HG03457 (cell line): ENCODE data around the gene PLAAT2.
"Not testable (repeated sequence)": the region's sequence is repeated elsewhere in the genome, so short reads cannot be mapped to it uniquely, and the experiment has no call there.

Experiments
- ATAC-seq: cut with Tn5 transposase; IDR thresholded peaks from one replicate; pipeline ENCODE4 v1.9.1; 2021; ENCODE audit warnings: moderate number of reproducible peaks; ENCODE audit not compliant: unreplicated experiment

PLAAT2 gene

GRCh38 chr11:63563201-63564055 is at the start of gene PLAAT2:
Gene PLAAT2, minus strand, starts transcription at chr11:63563379. Its CDS starts 55 bp downstream, at chr11:63563324.
- no peak for ATAC-seq

- no peak for ATAC-seq
Measured at GRCh38 chr11:63612181-63612580, 49.0 kb upstream of the PLAAT2 start.

GRCh38 chr11:63611395-63611747 is 48.2 kb upstream of the PLAAT2 start:
- ATAC-seq = no peak

GRCh38 chr11:63610604-63611394 is 47.6 kb upstream of the PLAAT2 start:
- ATAC-seq = no peak

GRCh38 chr11:63609971-63610580 is 46.9 kb upstream of the PLAAT2 start:
- ATAC-seq = no peak

- no peak for ATAC-seq
Measured at GRCh38 chr11:63609536-63609935, 46.4 kb upstream of the PLAAT2 start.

GRCh38 chr11:63608353-63609345 is 45.5 kb upstream of the PLAAT2 start:
- ATAC-seq = no peak

- no peak for ATAC-seq
Measured at GRCh38 chr11:63603180-63603518, 40.0 kb upstream of the PLAAT2 start.

GRCh38 chr11:63602290-63603179 is 39.4 kb upstream of the PLAAT2 start:
- ATAC-seq = not testable (repeated sequence)

GRCh38 chr11:63599211-63600122 is 36.3 kb upstream of the PLAAT2 start:
- ATAC-seq = no peak

GRCh38 chr11:63598556-63598955 is 35.4 kb upstream of the PLAAT2 start:
- ATAC-seq = no peak

GRCh38 chr11:63595296-63595695 is 32.1 kb upstream of the PLAAT2 start:
- ATAC-seq = no peak

GRCh38 chr11:63592975-63593395 is 29.8 kb upstream of the PLAAT2 start:
- no peak for ATAC-seq

- ATAC-seq = no peak
Measured at GRCh38 chr11:63590024-63590788, 27.0 kb upstream of the PLAAT2 start.

- ATAC-seq = no peak
Measured at GRCh38 chr11:63589000-63589399, 25.8 kb upstream of the PLAAT2 start.

GRCh38 chr11:63586451-63587166 is 23.4 kb upstream of the PLAAT2 start:
- ATAC-seq = no peak

GRCh38 chr11:63583357-63583677 is 20.1 kb upstream of the PLAAT2 start:
- ATAC-seq = no peak
